Tongue (tissue), 2 donors: ENCODE measurements around the gene NXPH3. TPM values are rescaled to one million over a fixed set of nuclear protein-coding genes. Genes with fewer than 3 reads are reported as not detected.
"Not testable (repeated sequence)": the region's sequence is repeated elsewhere in the genome, so short reads cannot be mapped to it uniquely, and the experiment has no call there.

Experiments
- DNase-seq: peaks from one replicate; pipeline ENCODE4 v3.0.0-alpha.2; 2015
- total RNA-seq: library from RNA; depleted of rRNA; stranded (reverse); fragments of >200 nt; gene quantifications from one replicate; pipeline ENCODE4 v1.2.3, GENCODE V29; 2014

NXPH3 gene
- 1.8 TPM for total RNA-seq

DNA sequence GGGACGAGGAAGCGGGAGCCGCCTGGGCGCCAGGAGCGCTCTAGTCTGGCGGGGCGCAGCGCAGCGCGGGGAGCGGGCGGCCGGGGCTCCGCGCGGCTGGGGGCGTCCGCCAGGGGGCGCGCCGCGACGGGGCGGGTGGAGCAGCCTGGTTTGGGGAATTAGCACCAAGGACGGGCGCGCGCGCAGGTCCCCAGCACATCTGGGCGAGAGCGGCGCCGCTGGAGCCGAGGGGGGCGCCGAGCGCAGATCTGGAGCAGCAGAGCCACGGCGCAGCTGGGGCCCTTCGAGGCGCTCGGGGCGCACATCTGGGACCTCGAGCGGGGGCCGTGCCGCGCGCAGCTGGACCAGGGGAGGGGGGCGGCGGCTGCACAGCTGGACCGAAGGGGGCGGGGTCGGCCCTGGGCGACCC lies at the start of gene NXPH3:
TSS of gene NXPH3 (plus strand) at position 193 of the 409 bp plus-strand sequence. CDS start 349 bp downstream, outside the sequence.
- peak; percentile 58 for DNase-seq

DNA sequence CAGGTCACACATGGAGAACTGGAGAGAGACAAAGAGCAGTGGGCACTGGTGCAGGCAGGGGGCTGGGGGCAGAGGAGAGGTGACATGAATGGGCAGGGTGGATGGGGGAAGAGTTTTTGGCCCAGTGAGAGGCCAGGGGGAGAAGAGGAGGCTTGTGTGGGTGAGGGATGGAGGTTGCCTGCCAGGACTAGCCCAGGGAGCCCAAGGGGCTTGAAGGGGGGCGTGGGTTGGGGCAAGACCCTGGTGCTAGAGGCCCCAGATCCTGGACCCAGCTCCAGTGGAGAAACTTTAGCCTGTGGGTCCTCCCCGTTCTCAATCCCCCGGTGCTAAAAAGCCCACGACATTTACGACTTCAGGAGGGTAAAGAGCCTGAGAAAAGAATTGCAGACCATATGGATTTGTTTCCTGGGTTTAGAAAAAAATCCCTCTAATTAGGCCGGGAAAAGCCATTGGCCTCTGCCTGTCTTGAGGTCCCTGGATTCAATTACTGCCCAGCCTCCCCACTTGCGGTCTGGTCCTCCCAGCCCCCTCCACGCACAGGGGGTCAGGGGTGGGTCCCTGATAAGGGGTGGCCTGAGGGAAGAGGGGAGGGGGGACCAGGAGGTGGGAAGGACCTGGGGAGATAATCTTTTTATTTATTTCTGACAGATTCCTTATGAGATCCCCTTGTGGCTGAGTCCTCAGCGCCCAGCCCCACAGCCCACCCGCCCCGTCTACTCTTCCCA lies 47.6 kb upstream of the NXPH3 start:
- DNase-seq: peak; percentile 26

DNA sequence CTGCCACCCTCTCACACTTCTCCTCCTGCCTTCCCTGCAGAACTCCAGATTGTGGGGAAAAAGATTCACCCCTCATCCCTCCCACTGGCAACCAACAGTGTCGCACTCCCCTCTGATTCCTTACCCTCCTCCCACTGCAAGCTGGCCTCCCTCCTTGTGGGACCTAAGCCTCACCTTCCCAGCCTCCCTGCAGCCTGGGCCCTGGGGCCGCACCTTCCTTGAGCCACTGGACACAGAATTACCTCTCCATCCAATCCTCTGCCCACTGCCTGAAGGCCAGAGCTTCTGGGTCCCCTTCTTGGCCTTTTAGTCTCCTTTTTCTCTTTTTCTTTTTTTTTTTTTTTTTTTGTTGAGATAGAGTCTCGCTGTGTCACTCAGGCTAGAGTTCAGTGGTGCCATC lies 46.7 kb upstream of the NXPH3 start:
- no peak for DNase-seq

DNA sequence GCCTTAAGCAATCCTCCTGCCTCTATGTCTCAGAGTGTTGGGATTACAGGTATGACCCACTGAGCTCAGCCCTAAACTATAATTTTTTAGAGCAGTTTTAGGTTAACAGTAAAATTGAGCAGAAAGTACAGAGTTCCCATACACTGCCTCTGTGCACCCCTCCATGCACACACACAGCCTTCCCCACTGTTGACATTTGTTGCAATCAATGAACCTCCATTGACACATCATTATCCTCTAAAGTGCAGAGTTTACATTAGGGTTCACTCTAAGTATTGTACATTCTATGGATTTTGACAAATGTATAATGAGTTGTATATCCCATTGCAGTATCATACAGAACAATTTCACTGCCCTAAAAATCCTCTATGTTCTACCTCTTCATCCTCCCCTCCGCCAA lies 45.6 kb upstream of the NXPH3 start:
- DNase-seq: no peak

DNA sequence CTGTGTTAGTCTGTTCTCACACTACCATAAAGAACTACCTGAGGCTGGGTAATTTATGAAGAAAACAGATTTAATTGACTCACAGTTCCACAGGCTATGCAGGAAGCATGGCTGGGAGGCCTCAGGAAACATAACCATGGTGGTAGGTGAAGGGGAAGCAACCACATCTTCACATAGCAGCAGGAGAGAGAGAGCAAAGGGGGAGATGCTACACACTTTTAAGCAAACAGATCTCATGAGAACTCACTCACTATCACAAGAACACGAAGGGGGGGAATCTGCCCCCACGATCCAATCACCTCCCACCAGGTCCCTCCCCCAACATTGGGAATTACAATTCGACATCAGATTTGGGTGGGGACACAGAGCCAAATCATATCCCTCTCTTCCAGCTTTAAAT lies 31.8 kb upstream of the NXPH3 start:
- DNase-seq: no peak

DNA sequence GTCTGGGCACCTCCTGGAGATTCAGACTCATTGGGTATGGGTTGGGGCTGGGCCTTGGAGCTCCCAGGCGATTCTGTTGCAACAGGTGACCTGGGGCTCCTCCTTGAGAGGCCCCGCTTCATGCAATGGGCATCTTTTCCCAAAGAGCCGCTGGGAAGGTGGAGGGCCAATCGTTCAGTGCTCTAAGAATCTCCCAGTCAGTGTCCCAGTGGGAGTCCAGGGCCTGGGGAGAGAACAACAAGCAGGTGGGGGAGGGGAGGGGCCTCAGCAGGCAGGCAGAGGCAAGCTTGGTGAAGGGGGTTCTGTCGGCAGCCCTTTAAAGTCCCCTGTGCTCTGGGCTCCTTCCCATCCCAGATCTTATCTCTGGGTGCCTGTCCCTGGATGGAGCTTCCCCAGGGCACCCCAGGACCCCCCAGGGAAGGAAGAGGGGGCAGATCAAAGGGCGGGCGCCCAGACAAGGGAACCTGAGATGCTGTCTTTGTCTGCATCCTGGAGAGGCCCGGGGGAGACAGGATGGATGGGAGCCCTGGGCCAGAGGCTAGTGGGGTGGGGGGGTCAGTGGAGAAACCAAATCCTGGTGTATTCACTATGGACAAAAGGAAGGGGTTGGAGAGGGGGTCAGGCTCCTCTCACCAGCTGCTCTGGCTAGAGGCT lies 30.5 kb upstream of the NXPH3 start:
- DNase-seq: no peak

DNA sequence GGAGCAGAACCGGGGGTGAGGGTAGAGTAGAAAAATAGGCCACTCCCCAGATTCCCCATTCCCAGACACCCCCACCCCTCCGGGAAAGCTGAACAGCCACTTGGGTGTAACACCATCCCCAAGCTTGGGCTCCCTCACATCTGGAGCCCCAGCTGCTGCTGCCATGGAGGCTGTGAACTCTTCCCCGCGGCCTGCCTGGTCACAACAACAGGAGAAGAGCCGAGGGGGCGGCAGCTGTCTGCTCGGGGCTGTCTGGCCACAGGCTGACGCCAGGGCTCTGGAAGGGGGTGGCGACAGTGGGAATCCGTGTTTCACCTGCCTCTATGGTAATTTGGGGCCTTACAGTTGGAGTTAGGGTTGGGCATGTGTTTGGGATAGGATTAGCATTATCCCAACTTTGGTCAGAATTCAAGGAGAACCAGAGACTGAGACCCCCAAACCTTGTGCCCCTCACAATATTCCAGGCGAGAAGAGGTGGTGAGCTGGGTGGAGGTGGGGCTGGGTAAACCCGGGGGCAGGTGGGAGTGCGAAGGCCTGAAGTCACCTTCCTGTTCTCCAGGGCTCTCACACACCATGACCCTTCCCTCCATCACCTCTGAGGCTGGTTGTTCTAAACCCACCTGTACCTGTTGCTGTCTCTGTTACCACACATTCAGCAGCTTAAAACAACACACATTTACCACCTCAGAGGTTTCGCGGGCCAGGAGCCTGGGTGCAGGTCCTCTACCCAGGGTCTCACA lies 29.7 kb upstream of the NXPH3 start:
- peak; percentile 88 for DNase-seq

DNA sequence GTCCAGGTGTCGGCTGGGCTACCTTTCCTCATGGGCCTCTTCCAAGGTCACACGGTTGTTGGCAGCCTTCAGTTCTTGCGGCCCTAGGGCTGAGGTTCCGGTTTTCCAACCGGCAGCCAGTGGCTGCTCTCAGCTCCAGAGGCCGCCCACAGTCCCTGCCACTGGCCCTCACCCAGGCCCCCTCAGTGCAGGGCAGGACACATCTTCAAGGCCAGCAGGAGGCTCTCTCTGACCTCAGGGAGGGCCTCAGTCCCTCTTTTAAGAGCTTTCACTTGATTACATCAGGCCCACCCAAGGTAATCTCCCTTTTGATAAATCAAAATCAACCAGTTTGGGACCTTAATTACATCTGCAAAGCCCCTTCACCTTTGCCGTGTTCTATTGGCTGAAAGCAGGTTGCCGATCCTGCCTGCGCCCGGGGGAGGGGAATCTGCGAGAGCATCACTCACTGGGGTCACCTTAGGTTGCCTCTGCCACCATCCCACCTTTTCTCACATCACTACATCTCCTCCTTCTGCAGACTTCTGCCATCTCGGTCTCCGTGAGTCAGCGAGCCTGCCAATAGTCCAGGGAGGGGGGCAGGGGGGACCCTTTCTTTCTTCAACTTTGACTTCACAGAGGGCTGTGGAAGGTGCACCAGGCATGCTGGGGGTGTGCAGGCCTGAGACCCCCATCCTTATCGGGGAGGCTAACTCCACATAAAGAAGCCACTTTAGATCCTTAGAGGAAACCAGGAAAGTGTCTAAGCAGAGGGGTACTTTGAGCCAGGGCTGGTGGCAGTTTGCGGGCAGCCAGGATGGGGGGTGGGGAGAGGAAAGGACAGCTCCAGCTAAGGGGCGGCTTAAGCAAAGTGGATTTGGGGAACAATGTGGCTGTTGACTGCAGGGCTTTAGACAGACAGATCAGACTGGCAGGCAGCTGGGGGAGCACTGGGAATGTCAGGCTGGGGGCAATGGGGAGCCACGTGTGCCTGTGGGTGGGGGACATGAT lies 28.8 kb upstream of the NXPH3 start:
- DNase-seq: no peak

DNA sequence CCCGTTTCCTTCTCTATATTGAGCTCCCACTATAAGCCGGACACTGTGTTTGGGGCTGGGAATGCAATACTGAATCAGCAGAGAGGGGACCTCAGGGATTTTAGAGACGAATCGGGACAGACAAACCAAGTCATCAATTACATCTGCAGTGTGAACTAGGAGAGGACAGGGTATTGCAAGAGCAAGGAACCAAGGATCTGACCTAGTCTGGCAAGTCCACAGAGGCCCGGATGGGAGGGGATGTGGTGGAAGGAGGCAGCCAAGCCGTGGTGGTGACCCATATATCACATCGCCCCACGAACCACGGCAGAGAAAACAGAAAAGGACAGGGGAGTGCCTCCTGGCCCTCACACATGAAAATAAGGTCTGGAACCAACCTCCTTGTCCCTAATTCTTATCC lies 28.1 kb upstream of the NXPH3 start:
- DNase-seq: no peak

DNA sequence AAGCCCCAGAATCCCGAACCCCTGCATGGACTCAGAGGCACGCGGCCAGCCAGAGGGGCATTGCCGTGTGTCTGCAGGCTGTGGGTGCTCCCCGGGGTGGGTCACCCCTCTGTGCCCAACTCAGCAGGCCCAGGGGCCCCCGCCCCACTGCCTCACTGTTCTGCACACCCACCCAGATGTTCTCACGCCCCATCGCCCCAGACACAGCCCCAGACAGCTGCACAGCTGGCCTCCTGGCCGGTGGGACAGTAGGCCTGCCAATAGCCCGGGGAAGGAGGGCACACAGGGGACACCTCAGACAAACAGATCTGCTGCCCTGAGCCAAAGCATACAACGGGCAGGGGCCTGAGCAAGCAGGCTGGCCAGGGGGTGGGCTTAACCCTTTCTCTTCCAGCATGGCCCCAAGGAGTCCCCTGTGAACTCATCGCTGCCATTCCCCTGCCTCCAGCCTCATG lies 27.6 kb upstream of the NXPH3 start:
- DNase-seq: peak; percentile 73

DNA sequence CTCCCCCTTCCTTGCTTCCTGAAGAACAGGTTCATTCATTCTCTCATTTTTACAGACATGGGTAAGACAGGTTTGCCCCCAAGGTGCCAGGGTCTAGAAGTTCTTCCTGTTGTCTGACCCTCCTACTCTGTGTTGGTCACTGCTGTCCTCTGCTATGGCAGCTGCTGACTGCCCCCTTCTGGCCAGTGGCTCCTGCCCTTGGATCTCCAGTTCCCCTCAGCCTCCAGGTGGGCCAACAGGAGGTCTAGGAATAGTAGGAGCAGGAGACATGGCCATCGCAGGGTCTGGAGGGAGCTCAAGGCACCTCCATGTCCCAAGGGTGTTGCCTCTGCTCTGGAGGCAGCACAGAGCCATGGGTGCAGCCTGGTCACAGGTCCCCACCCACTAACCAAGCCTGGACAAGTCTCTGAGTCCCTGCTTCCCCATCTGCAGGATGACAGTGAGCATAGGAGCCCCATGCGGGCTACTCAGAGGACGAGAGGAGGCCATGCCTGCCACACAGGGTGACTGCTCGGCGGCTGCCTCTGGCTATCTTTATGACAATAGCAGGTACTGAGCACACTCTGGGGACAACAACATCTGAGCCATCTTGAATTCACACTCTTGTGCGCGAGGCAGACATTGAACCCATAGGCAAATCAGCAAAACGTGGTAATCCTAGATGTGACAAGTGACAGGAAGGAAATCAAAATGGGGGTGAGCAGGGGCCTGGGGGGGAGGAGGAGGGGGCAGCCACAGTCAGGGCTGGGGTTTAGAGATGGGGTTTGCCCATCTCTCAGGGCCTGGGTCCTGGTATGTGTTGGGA lies 27.0 kb upstream of the NXPH3 start:
- peak; percentile 20 for DNase-seq

DNA sequence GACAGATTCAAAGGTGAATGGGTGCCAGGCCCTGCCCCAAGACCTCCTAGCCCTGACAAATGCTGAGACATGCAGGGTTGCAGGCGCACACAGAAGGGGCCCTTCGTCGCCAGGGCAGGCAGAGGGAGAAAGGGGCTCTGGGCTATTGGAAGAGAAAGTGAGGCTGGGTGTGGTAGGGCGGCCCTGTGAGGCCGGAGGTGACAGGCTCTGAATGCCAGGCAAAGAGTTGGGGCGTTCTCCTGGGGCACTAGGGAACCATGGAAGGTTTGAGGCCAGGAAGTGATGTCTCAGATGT lies 26.4 kb upstream of the NXPH3 start:
- DNase-seq: no peak

DNA sequence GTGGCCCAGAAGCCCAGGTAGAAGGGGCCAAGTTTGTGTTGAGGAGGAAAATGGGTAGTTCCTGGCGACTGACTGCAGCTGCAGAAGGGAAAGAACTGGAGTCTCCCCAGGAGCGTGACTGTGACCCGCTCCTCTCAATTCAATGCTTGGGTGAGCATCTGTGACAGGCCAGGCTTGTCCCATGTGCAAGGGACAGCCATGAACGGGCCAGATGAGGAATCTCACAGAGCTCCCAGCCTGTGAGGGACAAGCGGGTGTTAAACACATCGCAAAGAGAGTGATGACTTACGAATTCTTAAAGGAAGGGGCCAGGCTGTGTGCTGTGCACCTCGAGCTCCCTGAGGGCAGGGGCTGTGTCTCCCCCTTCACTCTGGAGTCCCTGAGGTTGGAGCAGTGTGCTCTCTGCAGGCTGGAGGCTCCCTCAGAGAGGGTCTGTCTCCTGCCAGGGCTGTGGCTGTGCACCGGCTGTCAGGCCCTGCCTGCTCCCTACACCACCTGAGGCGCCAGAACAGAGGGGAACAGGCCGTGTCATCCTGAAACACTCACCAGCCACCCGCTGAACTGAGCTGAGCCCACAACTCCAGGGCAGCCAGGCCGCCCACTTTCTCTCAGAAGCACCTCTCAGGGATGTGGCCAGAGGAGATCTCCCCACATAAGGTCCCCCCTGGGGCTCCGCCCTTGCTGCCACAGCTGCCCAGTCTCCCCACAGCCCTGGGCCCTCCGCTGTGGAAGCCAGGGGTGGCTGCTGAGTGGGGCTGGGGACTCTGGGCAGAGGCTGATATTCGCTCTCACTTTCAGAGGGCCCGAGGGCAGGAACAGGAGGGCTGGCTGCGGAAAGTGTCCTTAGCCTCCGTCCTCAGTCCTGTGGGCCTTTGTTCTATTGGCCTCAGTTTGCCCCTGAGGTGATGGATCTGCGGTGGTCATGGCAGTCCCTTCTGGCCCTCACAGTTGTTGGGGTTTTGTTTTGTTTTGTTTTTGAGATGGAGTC lies 25.7 kb upstream of the NXPH3 start:
- DNase-seq: no peak

DNA sequence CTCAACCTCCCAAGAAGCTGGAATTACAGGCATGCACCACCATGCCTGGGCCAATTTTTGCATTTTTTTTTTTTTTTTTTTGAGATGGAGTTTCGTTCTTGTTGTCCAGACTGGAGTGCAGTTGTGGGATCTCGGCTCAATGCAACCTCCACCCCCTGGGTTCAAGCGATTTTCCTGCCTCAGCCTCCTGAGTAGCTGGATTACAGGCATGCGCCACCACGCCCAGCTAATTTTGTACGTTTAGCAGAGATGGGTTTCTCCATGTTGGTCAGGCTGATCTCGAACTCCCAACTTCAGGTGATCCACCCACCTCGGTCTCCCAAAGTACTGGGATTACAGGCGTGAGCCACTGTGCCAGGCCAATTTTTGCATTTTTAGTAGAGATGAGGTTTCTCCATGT lies 24.9 kb upstream of the NXPH3 start:
- DNase-seq: not testable (repeated sequence)

DNA sequence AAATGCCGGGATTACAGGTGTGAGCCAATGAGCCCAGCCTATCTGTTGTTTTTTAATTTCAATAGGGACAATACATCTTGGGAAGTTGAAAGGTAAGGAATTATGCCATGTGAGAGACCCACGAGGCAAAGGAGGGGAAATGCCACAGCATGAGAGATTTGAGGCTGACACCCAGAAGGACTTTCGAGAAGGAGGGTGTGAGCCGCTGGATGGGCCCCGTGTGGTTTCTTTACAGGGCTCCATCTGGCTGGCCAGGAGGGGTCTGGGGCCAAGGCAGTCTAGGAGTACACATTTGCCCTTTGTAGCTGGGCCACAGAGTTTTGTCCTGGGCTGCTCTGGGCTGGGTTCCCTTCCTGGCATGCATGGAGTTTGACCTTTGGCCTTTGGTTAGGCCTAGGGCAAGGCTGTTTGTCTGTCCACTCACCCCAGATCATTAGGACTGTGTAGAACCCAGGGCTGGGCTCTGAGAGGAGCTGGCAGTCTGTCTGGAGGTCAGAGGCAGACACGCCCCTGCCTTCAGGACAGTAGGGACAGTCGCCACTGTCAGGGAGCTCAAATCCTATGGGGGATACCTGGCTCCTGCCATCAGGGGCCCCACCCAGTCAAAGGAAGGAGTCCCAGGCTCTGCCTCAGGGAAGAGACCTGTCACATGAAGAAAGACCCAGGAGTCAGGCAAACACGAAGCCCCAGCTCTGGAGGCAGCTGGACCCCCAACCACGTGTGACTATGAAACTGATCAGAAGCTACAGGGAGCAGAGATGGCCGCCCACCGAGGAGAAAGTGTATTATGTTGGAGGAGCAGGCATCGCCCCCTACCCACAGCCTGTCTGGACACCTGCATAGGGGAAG lies 24.2 kb upstream of the NXPH3 start:
- no peak for DNase-seq

DNA sequence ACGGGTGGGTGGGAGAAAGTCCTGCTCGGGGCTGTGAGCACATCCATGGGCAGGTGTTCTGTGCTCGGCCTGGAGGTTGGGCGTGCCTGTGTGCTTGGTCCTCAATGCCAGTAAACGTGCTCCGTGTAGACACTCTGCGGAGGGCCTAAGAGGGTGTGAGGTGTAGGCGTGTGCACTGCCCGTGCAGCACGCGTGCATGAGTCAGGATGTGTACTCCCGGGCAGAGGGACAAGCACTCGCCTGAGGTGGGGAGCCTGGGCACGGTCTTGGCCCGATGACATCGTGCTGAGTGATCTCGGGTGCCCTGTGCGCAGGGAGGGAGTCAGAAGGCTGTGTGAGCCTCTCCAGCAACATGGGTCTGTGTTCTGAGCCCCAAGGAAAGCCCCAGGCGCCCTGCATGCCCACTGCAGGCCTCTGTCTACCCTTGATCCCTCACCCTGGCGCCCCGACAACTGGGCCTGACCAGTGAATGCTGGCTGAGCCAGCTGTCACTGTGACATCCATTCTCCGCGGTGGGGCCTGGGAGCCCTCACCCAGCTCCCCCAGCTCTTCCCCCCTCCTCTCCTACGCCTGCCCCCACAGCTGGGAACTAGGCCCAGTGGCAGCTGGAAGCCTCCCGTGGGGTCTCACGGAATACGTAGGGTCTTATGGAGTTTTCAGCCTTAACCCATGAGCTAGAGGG lies 23.5 kb upstream of the NXPH3 start:
- DNase-seq: peak; percentile 96

DNA sequence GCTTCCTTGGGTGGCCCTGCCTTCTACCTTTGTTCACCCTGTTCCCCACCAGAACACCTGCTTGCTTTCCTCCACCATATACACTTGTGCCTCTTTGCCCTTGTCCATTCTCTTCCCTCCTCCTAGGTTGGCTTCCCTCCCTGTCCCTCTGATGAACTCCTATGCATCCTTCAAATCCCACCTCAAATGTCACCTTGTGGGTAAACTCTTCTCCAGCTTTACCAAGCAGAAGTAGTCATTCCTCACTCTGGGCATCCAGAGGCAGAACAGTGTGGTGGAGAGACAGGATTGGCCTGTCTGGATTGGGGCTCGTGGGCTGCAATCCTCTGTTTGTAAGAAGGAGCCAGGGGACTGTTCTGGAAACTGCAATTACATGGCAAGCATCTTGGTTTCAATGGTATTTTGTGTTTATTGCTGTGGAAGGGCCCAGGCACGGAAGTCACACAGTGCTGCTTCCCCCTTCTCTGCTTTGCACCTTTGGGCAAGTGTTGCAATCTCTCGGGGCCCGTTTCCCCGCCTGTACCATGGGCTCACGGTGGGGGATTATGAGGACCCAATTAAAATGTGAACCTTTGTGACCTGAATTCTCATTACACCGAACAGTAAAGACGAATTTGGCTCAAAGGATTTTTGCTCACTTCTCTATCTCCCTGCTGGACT lies 21.9 kb upstream of the NXPH3 start:
- DNase-seq: no peak
